Fibroblast of lung (primary cell): ENCODE results near the gene OGA. TPM values are rescaled to one million over a fixed set of nuclear protein-coding genes. Genes with fewer than 3 reads are reported as not detected.

Experiments used
- DNase-seq, 2 donors: peaks; one replicate each; pipeline versions ENCODE4 v3.0.0 to v3.0.0-alpha.2; 2010; ENCODE audit warnings: low read depth in 2 of 2
- H2AFZ ChIP-seq: 2 replicates; pipeline ENCODE4 v1.5.1; 2012; ENCODE audit warnings: low read length, control low read depth, inconsistent platforms
- H3K27ac ChIP-seq: 2 replicates; pipeline ENCODE4 v1.5.1; 2011; ENCODE audit warnings: low read length, control low read depth; ENCODE audit not compliant: insufficient read depth
- H3K27me3 ChIP-seq: 2 replicates; pipeline ENCODE4 v1.5.1; 2011; ENCODE audit warnings: mild to moderate bottlenecking, low read length; ENCODE audit not compliant: control insufficient read depth, insufficient read depth
- H3K36me3 ChIP-seq: 2 replicates; pipeline ENCODE4 v1.5.1; 2011; ENCODE audit warnings: low read length; ENCODE audit not compliant: control insufficient read depth, insufficient read depth
- H3K4me1 ChIP-seq: 2 replicates; pipeline ENCODE4 v1.5.1; 2011; ENCODE audit warnings: low read length; ENCODE audit not compliant: control insufficient read depth, insufficient read depth; ENCODE audit errors: extremely low read depth
- H3K4me2 ChIP-seq: 2 replicates; pipeline ENCODE4 v1.5.1; 2011; ENCODE audit warnings: low read length, control low read depth; ENCODE audit not compliant: insufficient read depth; ENCODE audit errors: extremely low read depth
- H3K4me3 ChIP-seq, 4 experiments: fragments of 200-600 bp in 1 of 4; sonication (generic) in 1 of 4; replicated peaks in 1 of 4; 2 replicates each; pipeline ENCODE4 v1.5.1; 2011 to 2016; ENCODE audit warnings: low read length in 4 of 4, low read depth in 3 of 4, mild to moderate bottlenecking in 3 of 4, control low read depth in 2 of 4, inconsistent platforms in 1 of 4, mixed read lengths in 1 of 4; ENCODE audit not compliant: insufficient read depth in 1 of 4; ENCODE audit errors: control extremely low read depth in 1 of 4
- H3K79me2 ChIP-seq: 2 replicates; pipeline ENCODE4 v1.5.1; 2012; ENCODE audit warnings: mild to moderate bottlenecking, low read length, inconsistent platforms; ENCODE audit not compliant: control insufficient read depth, insufficient read depth
- H3K9ac ChIP-seq: 2 replicates; pipeline ENCODE4 v1.5.1; 2011; ENCODE audit warnings: mild to moderate bottlenecking, low read length, control low read depth; ENCODE audit not compliant: insufficient read depth
- H3K9me3 ChIP-seq: 2 replicates; pipeline ENCODE4 v1.5.1; 2012; ENCODE audit warnings: low read depth, low read length; ENCODE audit not compliant: control insufficient read depth, insufficient read depth
- H4K20me1 ChIP-seq: 2 replicates; pipeline ENCODE4 v1.5.1; 2011; ENCODE audit warnings: low read length; ENCODE audit not compliant: control insufficient read depth, insufficient read depth; ENCODE audit errors: extremely low read depth
- CTCF ChIP-seq, 2 donors: IDR thresholded peaks in 1 of 2; conservative IDR thresholded peaks in 1 of 2; 1 replicate in 1 of 2; 2 replicates in 1 of 2; pipeline ENCODE4 v1.5.1; 2011 to 2012; ENCODE audit warnings: low read length in 2 of 2, control low read depth in 1 of 2, inconsistent platforms in 1 of 2, low read depth in 1 of 2, mild to moderate bottlenecking in 1 of 2
- EZH2 ChIP-seq: IDR thresholded peaks from 2 replicates; pipeline ENCODE4 v1.5.1; 2012; ENCODE audit warnings: low read length, control low read depth, mild to moderate bottlenecking; ENCODE audit errors: missing control alignments
- polyA plus RNA-seq, 2 donors: library from polyadenylated mRNA; depleted of rRNA in 1 of 2; stranded (reverse) in 1 of 2; unstranded in 1 of 2; fragments of >200 nt; gene quantifications; 2 replicates each; pipeline ENCODE4 v1.2.1, GENCODE V29; 2011 to 2012; ENCODE audit warnings: missing spikeins in 1 of 2
- total RNA-seq: library from RNA; depleted of rRNA; stranded (reverse); fragments of >200 nt; gene quantifications from 2 replicates; pipeline ENCODE4 v1.2.1, GENCODE V29; 2014

OGA gene
- total and polyA plus RNA-seq, 2 donors (not counting 1 experiment from before 2014, with no cell fraction given): 69.9 to 193 TPM

GRCh38 chr10:101768791-101769170 lies 49.5 kb downstream of the OGA start:
- TF ChIP-seq EZH2 (no peak), CTCF (conservative IDR thresholded peaks at IDR 0.05 in 1 of 2, IDR thresholded peaks at IDR 0.05 in 1 of 2; ENCODE audit: low read depth in 1 of 2, low read length in 2 of 2) (no peak)
- Histone ChIP-seq H3K4me1 (no peaks in the 10 kb centered on the region), H3K9me3 (no peaks in the 10 kb centered on the region), H4K20me1 (no peaks in the 10 kb centered on the region), H3K27ac (no peak overlapping the region), H3K27me3 (peaks cover 58% of the 10 kb centered on the region), H3K4me2 (no peak overlapping the region), H3K4me3 (no peak overlapping the region), H2AFZ (no peak overlapping the region), H3K36me3 (no peaks in the 10 kb centered on the region), H3K79me2 (no peaks in the 10 kb centered on the region), H3K9ac (no peak overlapping the region)
- DNase-seq: no peak

- DNase-seq: no peak
- Histone ChIP-seq H3K4me2 (no peak overlapping the region), H3K9ac (no peak overlapping the region), H3K4me3 (no peak overlapping the region), H3K9me3 (no peaks in the 10 kb centered on the region), H3K27me3 (peaks cover 53% of the 10 kb centered on the region), H3K79me2 (no peaks in the 10 kb centered on the region), H3K36me3 (no peaks in the 10 kb centered on the region), H2AFZ (no peak overlapping the region), H3K4me1 (no peaks in the 10 kb centered on the region), H3K27ac (no peak overlapping the region), H4K20me1 (no peaks in the 10 kb centered on the region)
- TF ChIP-seq CTCF (conservative IDR thresholded peaks at IDR 0.05 in 1 of 2, IDR thresholded peaks at IDR 0.05 in 1 of 2; ENCODE audit: low read depth in 1 of 2, low read length in 2 of 2) (no peak), EZH2 (no peak)
Measured at GRCh38 chr10:101767966-101768790, 50.1 kb downstream of the OGA start.

- Histone ChIP-seq H2AFZ (no peak overlapping the region), H3K9me3 (no peaks in the 10 kb centered on the region), H3K4me1 (no peaks in the 10 kb centered on the region), H3K4me3 (no peak overlapping the region), H3K27ac (no peak overlapping the region), H3K9ac (no peak overlapping the region), H3K27me3 (peaks cover 50% of the 10 kb centered on the region), H3K79me2 (no peaks in the 10 kb centered on the region), H3K36me3 (no peaks in the 10 kb centered on the region), H4K20me1 (no peaks in the 10 kb centered on the region), H3K4me2 (no peak overlapping the region)
- no peak for DNase-seq
- TF ChIP-seq EZH2 (no peak), CTCF (conservative IDR thresholded peaks at IDR 0.05 in 1 of 2, IDR thresholded peaks at IDR 0.05 in 1 of 2; ENCODE audit: low read depth in 1 of 2, low read length in 2 of 2) (no peak)
Measured at GRCh38 chr10:101767600-101767945, 50.7 kb downstream of the OGA start.
